K562 (cell line): ENCODE measurements around the gene PLEK2. TPM values are rescaled to one million over a fixed set of nuclear protein-coding genes. Genes with fewer than 3 reads are reported as not detected.

ENCODE experiments used
- CBFA2T2 ChIP-seq: fragments of 450-650 bp; conservative IDR thresholded peaks from 2 replicates; pipeline ENCODE4 v1.6.1; 2017; ENCODE audit warnings: mild to moderate bottlenecking
- CBFB ChIP-seq: sonication (generic); formaldehyde crosslinking; IDR thresholded peaks from 2 replicates; pipeline ENCODE4 v1.4.0; 2020; ENCODE audit warnings: mild to moderate bottlenecking, missing genetic modification reagents
- HSF4 ChIP-seq: fragments of 250-450 bp; sonication (Bioruptor Pico); IDR thresholded peaks from 2 replicates; pipeline ENCODE4 v2.1.2; 2022; ENCODE audit warnings: mild to moderate bottlenecking, moderate library complexity, borderline replicate concordance
- JUND ChIP-seq, 2 experiments: IDR thresholded peaks; 2 replicates in 1 of 2; 3 replicates in 1 of 2; pipeline ENCODE4 v1.6.1; 2011; ENCODE audit warnings: borderline replicate concordance in 2 of 2, low read depth in 2 of 2, low read length in 2 of 2, improper control_type of control experiment in 1 of 2, missing biosample characterization in 1 of 2, missing genetic modification characterization in 1 of 2, missing genetic modification reagents in 1 of 2
- NFE2 ChIP-seq: IDR thresholded peaks from 2 replicates; pipeline ENCODE4 v1.6.1; 2014; ENCODE audit warnings: antibody characterized with exemption, low read depth
- SIN3A ChIP-seq, 2 experiments: fragments of 150-350 bp in 1 of 2; IDR thresholded peaks; 2 replicates each; pipeline ENCODE4 v1.6.1; 2011 to 2016; ENCODE audit warnings: borderline replicate concordance in 2 of 2, low read depth in 2 of 2, low read length in 2 of 2, mild to moderate bottlenecking in 2 of 2, moderate library complexity in 2 of 2; ENCODE audit not compliant: control insufficient read depth in 1 of 2
- SPI1 ChIP-seq: IDR thresholded peaks from 2 replicates; pipeline ENCODE4 v1.6.1; 2011; ENCODE audit warnings: low read depth, low read length, control low read depth, borderline replicate concordance
- ZFX ChIP-seq: sonication (generic); formaldehyde crosslinking; IDR thresholded peaks from 2 replicates; pipeline ENCODE4 v1.8.0; 2022; ENCODE audit warnings: mild to moderate bottlenecking, missing genetic modification reagents, moderate library complexity
- polyA plus RNA-seq, 8 experiments: library from polyadenylated mRNA; depleted of rRNA in 4 of 8; stranded (reverse) in 5 of 8; unstranded in 3 of 8; fragments of >200 nt; fragmentation: Nextera tagmentation in 2 of 8; fragmentation: Illumina TruSeq in 1 of 8; extraction: Ambion mirVana in 2 of 8; extraction: Trizol in 1 of 8; gene quantifications; 2 replicates each; pipeline versions ENCODE4 v1.2.1 to v1.2.3, GENCODE V29; 2011 to 2014; ENCODE audit warnings: inconsistent platforms in 1 of 8, missing spikeins in 1 of 8
- total RNA-seq, 7 experiments: library from RNA; depleted of rRNA in 6 of 7; stranded (reverse); fragments of >200 nt in 6 of 7; fragmentation: Illumina TruSeq in 2 of 7; extraction: Trizol in 2 of 7; gene quantifications; 2 replicates each; pipeline versions ENCODE4 v1.2.1 to v1.2.3, GENCODE V29; 2011 to 2021; ENCODE audit warnings: low replicate concordance in 1 of 7
- TF ChIP-seq, protein P1 (sequence below), 2 experiments: fragments of 450-650 bp in 1 of 2; sonication (generic) in 1 of 2; formaldehyde crosslinking in 1 of 2; IDR thresholded peaks; 2 replicates each; pipeline versions ENCODE4 v1.7.1 to v1.9.0; 2016 to 2022; ENCODE audit warnings: inconsistent platforms in 1 of 2, mild to moderate bottlenecking in 1 of 2, missing genetic modification reagents in 1 of 2
- TF ChIP-seq, protein P2 (sequence below): fragments of 150-350 bp; conservative IDR thresholded peaks from 2 replicates; pipeline ENCODE4 v1.6.1; 2014; ENCODE audit warnings: low read length
- TF ChIP-seq, protein P3 (sequence below): fragments of 250-450 bp; sonication (Bioruptor Pico); IDR thresholded peaks from 2 replicates; pipeline ENCODE4 v1.5.0; 2021
- TF ChIP-seq, protein P4 (sequence below): fragments of 450-650 bp; formaldehyde crosslinking; IDR thresholded peaks from 2 replicates; pipeline ENCODE4 v1.4.0; 2020; ENCODE audit warnings: mild to moderate bottlenecking, moderate library complexity

PLEK2 gene
- total and polyA plus RNA-seq, 9 of the 15 experiments (the other 6 are each of a cell fraction or from before 2014, with no cell fraction given) = not detected

DNA sequence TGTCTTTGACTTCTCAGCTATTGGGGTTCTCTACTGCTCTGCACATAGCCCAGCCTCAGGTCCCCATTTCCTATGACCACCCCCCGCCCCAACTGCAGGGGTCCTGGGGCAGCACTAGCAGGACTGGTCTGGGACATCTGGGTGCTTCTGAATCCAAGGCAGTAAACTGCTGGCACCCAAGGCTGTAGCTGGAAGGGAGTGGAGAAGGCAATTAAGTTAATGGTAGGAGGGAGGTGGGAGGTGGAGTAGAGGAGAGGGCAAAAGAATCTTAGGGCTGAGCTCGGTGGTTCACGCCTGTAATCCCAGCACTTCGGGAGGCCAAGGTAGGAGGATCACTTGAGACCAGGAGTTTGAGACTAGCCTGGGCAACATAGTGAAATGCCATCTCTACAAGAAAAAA lies 11.5 kb downstream of the PLEK2 start (continued):
- TF ChIP-seq, protein P1, sequence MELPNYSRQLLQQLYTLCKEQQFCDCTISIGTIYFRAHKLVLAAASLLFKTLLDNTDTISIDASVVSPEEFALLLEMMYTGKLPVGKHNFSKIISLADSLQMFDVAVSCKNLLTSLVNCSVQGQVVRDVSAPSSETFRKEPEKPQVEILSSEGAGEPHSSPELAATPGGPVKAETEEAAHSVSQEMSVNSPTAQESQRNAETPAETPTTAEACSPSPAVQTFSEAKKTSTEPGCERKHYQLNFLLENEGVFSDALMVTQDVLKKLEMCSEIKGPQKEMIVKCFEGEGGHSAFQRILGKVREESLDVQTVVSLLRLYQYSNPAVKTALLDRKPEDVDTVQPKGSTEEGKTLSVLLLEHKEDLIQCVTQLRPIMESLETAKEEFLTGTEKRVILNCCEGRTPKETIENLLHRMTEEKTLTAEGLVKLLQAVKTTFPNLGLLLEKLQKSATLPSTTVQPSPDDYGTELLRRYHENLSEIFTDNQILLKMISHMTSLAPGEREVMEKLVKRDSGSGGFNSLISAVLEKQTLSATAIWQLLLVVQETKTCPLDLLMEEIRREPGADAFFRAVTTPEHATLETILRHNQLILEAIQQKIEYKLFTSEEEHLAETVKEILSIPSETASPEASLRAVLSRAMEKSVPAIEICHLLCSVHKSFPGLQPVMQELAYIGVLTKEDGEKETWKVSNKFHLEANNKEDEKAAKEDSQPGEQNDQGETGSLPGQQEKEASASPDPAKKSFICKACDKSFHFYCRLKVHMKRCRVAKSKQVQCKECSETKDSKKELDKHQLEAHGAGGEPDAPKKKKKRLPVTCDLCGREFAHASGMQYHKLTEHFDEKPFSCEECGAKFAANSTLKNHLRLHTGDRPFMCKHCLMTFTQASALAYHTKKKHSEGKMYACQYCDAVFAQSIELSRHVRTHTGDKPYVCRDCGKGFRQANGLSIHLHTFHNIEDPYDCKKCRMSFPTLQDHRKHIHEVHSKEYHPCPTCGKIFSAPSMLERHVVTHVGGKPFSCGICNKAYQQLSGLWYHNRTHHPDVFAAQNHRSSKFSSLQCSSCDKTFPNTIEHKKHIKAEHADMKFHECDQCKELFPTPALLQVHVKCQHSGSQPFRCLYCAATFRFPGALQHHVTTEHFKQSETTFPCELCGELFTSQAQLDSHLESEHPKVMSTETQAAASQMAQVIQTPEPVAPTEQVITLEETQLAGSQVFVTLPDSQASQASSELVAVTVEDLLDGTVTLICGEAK (IDR thresholded peaks at IDR 0.05) = no peak
- TF ChIP-seq, protein P1 (CRISPR knock-in tag; IDR thresholded peaks at IDR 0.05) = no peak
- TF ChIP-seq SPI1 (no peak), NFE2 (no peak), HSF4 (CRISPR knock-in tag) (no peak), ZFX (CRISPR knock-in tag) (no peak), CBFA2T2 (no peak), SIN3A (IDR thresholded peaks at IDR 0.05; ENCODE audit: borderline replicate concordance in 2 of 2, control insufficient read depth in 1 of 2, low read depth in 2 of 2, low read length in 2 of 2) (no peak), CBFB (CRISPR knock-in tag) (no peak), JUND (IDR thresholded peaks at IDR 0.05; ENCODE audit: borderline replicate concordance, low read depth, low read length) (no peak), JUND (tag; IDR thresholded peaks at IDR 0.05; ENCODE audit: borderline replicate concordance, low read depth, low read length) (no peak)
- TF ChIP-seq, protein P2, sequence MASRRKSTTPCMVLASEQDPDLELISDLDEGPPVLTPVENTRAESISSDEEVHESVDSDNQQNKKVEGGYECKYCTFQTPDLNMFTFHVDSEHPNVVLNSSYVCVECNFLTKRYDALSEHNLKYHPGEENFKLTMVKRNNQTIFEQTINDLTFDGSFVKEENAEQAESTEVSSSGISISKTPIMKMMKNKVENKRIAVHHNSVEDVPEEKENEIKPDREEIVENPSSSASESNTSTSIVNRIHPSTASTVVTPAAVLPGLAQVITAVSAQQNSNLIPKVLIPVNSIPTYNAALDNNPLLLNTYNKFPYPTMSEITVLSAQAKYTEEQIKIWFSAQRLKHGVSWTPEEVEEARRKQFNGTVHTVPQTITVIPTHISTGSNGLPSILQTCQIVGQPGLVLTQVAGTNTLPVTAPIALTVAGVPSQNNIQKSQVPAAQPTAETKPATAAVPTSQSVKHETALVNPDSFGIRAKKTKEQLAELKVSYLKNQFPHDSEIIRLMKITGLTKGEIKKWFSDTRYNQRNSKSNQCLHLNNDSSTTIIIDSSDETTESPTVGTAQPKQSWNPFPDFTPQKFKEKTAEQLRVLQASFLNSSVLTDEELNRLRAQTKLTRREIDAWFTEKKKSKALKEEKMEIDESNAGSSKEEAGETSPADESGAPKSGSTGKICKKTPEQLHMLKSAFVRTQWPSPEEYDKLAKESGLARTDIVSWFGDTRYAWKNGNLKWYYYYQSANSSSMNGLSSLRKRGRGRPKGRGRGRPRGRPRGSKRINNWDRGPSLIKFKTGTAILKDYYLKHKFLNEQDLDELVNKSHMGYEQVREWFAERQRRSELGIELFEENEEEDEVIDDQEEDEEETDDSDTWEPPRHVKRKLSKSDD = no peak
- TF ChIP-seq, protein P3, sequence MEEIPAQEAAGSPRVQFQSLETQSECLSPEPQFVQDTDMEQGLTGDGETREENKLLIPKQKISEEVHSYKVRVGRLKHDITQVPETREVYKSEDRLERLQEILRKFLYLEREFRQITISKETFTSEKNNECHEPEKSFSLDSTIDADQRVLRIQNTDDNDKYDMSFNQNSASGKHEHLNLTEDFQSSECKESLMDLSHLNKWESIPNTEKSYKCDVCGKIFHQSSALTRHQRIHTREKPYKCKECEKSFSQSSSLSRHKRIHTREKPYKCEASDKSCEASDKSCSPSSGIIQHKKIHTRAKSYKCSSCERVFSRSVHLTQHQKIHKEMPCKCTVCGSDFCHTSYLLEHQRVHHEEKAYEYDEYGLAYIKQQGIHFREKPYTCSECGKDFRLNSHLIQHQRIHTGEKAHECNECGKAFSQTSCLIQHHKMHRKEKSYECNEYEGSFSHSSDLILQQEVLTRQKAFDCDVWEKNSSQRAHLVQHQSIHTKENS (CRISPR knock-in tag) = no peak
- TF ChIP-seq, protein P4, sequence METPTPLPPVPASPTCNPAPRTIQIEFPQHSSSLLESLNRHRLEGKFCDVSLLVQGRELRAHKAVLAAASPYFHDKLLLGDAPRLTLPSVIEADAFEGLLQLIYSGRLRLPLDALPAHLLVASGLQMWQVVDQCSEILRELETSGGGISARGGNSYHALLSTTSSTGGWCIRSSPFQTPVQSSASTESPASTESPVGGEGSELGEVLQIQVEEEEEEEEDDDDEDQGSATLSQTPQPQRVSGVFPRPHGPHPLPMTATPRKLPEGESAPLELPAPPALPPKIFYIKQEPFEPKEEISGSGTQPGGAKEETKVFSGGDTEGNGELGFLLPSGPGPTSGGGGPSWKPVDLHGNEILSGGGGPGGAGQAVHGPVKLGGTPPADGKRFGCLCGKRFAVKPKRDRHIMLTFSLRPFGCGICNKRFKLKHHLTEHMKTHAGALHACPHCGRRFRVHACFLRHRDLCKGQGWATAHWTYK (CRISPR knock-in tag) = no peak
